Globus pallidus (tissue), 1 donor: ENCODE results near the gene SIRT7.

Experiments used
- DNase-seq: peaks from one replicate; pipeline ENCODE4 v3.0.0-alpha.2; 2015; ENCODE audit warnings: low spot score

Gene SIRT7

DNA sequence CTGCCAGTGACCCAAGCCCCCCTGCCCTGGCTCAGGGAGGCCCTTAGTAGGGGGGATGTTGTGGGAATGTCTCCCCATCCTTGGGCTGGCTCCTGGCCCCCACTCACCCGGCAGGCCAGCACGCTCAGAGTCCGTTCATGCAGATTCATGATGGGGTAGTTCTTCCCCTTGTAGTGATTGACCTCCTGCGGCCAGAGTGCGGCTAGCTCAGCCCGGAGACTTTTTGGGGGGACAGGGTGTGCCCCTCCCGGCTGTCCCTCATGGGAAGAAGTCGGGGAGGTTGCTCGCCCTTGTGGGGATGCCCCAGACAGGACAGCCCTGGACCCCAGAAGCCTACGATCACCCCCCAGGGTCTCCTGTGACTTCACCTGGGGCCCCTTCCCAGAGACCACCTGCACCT lies 12.0 kb downstream of the SIRT7 start:
- no peak for DNase-seq

DNA sequence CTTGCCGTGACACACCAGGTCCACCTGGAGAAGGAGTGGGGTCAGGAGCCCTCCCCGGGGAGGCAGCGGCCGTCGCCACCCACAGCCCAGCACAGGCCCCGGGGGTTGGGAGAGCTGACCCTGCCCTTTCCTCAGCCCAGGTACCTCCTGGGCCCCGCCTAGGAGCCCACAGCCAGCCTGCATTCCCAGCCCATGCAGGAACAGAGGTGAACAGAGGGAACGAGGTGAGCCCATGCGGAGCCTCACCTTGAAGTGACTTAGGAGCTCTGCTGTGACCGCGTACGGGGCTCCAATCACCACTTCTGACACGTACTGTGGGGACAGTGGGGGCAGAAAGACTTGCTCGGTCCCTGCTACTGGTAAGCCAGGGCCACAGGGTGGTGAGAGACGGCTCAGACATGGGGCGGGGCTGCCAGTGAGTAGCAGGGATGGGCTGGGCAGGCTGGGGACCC lies 12.5 kb downstream of the SIRT7 start:
- DNase-seq = no peak

DNA sequence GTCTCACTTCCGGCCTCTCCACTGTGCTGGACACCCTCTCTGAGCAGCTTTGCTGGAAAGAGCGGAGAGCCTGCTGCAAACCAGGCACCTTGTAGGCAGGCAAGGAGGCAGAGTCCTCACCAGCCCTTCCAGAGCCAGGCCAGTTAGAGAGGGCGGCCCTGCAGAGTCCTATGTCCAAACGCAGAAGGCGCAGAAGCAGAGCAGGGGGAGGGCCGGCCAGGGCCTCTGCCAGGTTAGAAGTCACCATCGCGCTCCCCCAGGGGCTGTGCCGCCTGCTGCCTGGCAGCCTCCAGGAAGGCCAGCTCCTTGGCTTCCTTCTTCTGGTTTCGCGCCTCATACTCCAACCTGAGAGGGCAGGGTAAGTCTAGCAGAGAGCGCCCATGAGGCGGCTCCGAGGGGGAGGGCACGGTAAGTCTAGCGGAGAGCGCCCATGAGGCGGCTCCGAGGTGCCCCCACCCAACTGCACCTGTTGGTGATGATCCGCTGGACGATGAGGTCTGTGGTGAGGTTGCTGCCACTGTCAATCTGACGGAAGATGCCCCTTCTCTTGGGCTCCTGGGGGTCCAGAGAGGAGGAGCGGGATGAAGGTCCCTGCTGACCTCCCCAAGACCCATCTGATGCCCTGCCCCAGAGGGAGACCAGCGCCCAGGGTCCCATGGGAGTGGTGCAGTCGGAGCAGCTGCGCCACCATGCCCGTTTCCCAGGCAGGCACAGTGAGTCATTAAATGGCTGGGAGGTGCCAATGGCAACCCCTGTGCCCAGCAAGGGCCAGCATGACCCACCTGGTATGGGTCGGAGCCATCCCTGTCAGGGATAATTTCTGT lies 13.2 kb downstream of the SIRT7 start:
- DNase-seq = no peak

DNA sequence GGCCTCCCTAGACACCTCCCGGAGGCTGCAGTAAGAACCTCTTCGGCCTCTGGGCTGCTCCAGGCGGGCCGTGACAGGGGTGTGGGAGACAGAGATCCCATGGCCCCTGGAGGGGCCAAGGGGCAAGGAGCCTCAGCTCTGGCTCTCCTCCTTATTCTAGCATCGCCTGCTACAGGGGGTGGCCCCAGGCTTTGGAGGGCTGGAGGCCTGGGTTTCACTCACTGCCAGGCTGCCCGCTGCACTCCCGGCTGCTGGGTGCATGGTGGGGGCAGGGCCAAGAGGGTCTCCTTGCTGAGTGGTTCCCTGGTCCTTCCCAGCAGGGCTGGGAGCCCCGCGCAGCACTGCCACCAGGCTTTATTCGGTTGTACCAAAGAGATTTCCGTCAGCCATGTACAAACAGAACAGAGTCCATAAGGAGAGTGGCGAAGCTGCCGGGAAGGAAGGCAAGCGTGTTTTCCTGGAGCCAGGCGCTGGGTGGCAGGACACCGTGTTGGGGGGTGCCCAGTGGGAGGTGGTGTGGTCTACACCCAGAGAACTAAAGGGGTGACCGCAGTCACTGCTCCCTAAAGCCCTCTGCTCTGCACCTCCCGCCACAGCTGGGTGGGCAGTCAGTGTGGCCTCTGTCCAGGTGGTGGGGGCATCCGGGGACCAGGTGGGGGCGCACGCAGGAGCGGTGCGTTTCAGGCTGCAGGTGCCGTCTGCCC lies 13.9 kb downstream of the SIRT7 start:
- no peak for DNase-seq

DNA sequence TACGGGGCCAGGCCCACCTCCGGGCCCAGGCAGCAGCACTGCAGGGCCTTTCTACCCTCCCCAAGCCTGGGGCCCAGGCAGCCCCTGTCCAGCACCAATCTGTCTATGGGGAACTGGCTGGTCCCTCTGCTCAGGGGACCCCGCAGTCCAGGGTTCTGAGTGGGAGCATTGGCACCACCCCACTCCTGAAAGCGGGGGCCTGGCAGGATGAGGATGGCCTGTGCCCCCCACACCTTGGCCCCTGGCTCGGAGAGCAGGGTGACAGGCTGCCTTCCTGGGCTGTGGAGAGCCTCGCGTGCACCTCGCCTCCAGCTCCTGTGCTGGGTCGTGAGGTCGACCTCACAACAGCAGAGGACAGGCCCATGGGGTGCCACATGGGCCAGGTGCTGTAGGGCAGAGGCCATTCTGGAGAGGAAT lies 14.6 kb downstream of the SIRT7 start:
- DNase-seq = no peak

DNA sequence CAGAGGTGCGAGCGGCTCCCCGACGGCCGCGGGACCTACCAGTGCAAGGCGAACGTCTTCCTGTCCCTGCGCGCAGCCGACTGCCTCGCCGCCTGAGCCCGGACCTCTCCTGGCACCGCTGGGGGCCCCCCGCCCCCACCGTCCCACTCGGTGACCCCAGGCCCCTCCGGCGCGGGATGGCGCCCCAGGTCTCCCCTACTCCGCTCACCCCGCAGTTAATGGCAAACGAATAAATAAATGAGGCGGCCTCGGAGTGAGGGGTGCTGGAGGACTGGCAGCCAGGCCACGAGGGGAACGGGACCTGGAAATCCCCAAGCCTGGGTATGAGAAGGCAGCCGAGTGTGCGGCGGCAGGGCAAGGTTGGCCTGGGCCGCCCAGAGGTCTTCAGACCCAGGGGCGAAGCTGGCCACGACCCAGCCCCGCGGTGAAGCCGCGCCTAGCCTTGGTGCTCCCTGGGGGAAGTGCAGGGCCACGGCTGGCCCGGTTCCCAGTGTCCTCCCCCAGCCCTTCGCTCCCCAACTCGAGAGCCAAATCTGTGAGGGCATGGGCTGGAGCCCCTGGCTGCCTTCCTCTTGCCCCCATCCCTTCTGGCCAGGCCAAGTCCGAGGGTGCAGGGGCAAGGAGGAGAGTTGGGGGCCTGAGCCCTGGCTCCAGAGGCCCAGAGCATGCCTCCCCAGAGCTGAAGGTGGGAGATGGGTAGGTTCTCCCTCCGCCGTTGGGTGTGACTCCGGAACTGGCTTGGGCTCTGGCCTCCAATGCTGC lies 15.1 kb downstream of the SIRT7 start:
- DNase-seq = no peak

DNA sequence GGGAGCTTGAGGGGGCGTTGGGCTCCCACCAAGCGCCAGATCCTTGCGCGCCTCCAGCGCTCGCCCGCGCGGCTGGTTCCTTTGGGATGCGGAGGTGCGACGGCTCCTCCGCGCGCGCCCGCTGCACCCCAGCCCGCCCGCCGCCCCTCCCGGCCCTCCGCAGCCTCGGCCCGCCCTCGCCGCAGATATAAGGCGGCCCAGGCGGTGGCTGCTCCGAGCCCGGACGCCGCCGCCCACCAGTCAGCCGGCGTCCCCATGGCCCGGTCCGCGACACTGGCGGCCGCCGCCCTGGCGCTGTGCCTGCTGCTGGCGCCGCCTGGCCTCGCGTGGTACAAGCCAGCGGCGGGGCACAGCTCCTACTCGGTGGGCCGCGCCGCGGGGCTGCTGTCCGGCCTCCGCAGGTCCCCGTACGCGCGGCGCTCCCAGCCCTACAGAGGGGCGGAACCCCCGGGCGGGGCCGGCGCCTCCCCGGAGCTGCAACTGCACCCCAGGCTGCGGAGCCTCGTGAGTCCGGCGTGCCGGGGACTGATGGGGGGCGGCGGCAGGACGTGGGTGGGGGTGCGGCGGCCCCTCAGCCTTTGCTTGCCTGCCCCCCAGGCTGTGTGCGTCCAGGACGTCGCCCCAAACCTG lies 15.8 kb downstream of the SIRT7 start, which contains the start of gene NPB:
NPB (plus strand) TSS at position 216 of the 630 bp plus-strand sequence; CDS start at position 256, 40 bp downstream.
- no peak for DNase-seq

DNA sequence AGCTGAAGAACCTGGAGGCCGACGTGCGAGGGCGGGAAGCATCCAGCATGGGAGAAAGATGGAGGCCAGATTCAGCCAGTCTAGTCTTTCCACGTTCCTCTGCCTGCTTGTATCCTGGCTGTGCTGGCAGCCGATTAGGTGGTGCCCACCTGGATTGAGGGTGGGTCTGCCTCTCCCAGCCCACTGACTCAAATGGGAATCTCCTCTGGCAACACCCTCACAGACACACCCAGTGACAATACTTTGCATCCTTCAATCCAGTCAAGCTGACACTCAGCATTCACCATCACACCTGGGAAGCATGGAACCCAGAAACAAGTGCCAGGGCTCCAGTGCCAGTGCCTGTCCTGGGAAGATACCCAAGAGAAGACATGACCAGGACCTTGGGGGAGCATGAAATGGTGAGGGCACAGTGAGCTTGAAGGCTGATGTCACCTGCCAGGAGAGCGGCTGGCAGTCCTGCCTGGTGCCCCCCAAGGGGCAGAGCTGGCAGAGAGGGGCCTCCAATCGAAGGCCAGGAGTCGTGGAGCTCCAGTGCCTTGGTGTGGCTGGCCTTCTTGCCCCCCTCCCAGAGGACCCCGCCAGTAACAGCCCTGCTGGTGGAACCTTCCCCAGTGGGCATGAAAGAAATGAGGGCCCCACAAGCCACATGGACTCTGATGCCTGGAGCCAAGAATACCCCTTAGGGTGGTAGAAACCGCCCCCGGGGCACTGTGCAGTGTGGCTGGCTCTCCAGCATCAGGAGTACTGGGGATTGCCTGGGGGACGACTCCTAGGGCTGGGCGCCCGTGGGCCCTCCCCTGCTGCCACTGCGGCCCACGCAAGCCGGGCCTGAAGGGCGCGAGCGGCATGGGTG lies 16.6 kb downstream of the SIRT7 start:
- no peak for DNase-seq

DNA sequence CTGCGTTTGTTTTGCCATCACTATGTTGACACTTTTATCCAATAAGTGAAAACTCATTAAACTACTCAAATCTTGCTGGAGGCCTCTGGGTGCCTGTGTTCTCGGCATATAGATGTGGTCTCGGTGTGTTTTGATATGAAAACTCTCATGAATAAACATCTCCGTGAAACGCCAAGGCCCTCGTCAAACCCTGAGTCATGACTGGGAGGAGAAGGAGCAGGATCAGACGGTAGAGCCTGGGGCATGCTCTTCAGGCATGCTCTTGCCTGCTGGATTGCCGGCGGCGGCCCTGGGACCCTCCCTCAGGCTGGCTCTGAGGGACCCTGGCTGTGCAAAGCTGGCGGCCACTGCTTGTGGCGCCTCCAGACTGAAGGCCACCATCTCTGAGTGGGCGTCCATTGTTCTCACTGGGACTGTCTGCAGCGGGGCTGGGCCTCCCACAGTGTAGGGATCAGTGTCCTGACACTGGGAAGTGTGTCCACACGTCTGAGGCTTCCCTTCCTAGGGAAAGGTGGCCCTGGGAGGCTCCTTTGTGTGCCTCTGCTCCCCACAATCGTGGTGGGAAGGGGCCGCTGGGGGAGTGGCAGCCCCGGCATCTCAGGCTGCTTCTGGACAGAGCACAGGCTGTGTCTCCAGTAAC lies 17.7 kb downstream of the SIRT7 start:
- no peak for DNase-seq

DNA sequence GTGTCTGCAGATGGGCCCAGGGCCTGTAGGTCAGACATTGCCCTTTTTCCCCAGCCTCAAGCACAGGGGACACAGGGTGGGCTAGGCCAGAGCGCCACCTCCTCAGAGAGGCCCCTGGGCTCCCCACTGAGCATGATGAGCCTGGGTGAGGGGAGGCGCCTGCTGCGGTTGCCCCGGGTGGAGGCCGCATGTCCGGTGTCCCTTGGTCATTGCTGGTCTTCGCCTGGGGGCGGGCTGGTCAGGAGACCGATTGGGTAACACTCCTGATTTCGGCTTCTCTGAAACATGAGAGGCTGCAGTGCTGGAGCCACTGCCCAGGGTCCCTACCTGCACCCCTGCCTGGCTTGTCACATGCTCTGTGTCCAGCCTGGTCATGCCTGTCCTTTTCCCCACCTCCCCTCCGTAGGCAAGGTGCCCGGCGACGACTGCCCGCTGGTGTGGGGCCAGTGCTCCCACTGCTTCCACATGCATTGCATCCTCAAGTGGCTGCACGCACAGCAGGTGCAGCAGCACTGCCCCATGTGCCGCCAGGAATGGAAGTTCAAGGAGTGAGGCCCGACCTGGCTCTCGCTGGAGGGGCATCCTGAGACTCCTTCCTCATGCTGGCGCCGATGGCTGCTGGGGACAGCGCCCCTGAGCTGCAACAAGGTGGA lies 18.3 kb downstream of the SIRT7 start:
- DNase-seq = no peak

DNA sequence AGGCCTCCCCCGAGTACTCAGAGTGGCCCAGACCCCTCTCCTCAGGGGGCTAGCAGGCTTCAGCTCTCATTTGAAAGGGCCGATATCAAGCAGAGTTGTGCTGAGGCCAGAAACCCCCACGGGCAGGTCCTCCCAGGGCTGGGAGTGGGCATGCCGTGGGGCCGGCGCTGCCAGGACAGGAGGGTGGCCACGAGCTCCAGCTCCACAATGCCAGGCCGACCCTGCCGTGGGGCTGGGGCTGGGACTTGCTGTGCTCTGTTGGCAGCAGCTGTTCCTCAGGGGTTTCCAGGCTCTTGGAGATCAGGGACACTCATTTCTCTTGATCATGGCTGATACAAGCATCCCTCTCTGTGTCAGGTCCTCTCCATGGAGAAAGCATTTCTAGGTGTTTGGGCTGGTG lies 19.1 kb downstream of the SIRT7 start:
- no peak for DNase-seq

DNA sequence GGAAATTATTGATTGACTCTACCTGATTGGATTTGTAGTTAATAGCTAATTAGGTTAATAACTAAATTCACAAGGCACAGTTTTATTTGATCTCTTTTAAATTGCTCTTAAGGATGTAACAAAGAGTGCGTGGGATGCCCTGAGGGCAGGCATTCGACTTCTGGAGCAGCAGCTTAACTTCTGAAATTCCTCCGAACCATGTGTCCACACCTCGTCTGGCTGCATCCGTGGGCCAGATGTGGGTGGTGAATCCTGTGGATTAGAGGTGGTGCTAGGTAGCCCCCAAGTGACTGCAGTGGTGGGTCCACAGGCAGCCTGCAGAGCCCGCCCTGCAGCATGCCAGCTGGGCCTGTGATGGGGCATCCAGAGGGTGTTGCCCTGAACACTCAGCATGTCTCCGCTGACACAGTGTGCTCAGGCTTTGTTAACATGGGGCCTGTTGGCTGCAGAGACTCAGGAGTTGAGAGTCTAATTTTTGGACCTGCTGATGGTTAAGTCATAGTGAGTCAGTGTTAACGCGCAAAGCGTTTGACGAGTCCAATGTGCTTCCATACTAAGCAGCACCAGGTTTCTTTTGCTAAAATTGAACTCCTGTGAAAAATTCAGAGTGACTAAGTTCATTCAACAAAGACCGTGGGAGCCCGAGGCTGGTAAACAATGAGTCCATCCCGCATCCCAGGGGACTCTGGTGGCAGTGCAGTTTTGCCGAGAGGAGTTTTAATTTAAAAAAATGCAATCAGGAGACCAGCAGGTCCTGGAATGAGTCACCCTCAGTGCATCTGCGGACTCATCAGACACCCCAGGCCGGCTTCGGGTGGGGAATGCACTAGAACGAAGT lies 19.7 kb downstream of the SIRT7 start:
- DNase-seq = no peak

DNA sequence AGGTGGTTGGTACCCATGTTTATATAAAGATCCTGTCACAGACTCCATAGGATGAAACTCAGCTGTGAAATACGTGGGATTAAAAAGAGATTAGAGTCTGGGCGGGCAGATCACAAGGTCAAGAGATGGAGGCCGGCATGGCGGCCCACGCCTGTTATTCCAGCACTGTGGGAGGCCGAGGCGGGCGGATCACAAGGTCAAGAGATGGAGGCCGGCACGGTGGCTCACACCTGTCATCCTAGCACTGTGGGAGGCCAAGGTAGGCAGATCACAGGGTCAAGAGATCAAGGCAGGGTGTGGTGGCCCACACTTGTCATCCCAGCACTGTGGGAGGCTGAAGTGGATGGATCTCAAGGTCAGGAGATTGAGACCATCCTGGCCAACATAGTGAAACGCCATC lies 22.6 kb downstream of the SIRT7 start:
- no peak for DNase-seq

DNA sequence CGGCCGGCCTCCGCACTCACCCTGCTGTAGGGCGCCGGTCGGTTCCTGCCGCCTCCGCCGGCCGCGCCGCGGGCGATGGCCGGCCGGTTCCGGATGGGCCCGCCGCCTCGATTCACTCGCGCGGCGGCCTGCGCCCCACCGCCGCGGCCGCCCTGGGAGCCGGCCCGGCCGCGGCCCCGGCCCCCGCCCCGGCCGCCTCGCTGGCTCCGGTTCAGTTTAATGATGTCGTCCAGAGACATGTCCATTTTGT lies 26.7 kb downstream of the SIRT7 start:
- DNase-seq = no peak

DNA sequence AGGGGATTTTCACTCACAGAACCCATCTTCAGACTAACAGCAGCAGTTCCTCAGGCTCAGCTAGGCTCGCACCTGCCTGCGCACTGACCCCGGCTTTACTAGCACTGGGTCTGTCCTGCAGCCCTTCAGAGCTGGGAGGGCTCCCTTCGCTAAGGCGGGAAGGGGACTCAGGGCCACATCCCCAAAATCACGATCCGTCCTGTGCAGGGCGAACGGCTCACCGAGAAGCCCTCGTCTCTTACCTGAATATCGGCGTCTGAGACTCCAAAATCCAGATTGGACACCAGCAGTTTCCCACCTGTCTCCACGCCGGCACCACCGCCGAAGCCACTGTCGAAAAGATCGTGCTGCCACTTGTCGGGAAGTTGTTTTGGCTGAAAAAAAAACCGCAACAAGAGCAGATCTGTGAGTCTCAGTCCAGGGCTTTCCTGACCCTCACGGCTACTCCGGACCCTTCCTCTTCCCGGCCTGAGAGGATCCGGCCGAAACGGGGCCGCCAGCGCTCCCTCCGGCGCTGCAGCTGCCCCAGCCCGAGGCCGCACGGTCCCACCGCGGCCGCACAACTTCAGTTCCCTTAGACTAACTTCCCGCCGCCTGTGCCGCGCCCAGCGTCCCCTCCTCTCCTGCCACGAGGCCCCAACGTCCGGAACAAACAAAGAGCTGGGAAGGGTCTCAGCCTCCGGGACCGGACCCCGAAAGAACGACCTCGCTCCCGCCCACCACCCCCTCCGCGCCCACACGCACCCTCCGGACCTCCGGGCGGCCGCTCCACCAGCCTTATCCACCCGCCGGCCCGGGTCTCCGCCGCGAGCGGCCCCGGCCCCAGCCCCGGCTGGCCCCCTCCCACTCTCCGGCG lies 27.3 kb downstream of the SIRT7 start:
- no peak for DNase-seq

DNA sequence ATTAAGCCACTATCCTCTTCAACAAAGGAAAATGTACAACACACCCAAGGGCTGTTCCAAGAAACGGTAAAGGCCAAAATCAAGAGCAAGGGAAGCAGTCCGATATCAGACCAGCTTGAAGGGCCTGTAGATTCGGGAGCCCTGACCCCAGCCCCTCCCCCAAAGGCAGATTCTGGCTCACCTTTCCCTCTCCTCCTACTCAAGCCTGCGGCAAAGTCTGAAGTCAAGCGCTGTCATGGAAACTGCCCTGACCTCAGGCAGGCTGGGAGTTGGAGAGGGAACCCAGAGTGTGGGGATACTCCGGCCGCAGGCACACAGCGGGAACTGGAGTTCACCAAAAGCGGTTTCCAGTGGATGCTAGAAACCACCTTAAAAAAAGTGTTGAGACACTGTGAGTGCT lies 28.4 kb downstream of the SIRT7 start:
- no peak for DNase-seq

DNA sequence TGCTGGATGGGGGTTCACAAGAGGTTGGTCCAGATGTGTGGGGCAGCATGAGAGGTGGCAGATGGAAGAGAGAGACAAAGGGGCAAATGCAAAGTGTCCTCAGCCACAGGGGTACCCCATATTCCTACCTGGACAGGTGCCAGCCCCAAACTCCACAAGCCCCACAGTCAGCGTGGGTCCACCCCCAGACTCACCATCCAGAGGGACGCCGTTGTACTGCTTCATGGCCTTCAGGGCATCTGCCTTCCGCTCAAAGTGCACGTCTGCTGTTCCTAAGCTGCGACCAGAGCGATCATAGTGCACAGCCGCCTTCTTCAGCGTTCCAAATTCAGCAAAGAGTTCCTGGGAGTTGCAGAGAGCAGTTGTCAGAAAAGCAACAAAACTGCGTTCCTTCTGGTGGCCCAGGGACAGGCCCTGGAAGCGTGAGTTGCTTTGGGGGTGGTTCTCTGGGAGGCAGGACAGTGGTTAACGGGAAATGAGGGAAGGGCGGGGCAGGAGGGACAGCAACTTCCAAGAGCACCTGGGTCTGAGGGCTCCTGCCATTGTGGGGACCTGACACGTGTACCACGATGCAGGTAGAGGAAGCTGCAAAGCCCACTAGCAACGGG lies 28.9 kb downstream of the SIRT7 start:
- DNase-seq = no peak
